T-helper 17 cell (primary cell): ENCODE measurements around the gene STARD13. TPM values are rescaled to one million over a fixed set of nuclear protein-coding genes. Genes with fewer than 3 reads are reported as not detected.
"Not testable (repeated sequence)": the region's sequence is repeated elsewhere in the genome, so short reads cannot be mapped to it uniquely, and the experiment has no call there.

ENCODE experiments used
- ATAC-seq: fragments of 150-1000 bp; cut with Tn5 transposase; 2 replicates; pipeline ENCODE4 v1.10.0; 2021; ENCODE audit warnings: mild to moderate bottlenecking, moderate library complexity
- DNase-seq, 3 donors: peaks; one replicate each; pipeline versions ENCODE4 v3.0.0 to v3.0.0-alpha.2; 2020 to 2021
- H3K9me3 ChIP-seq: one replicate; pipeline ENCODE4 v1.7.0; 2013; ENCODE audit warnings: low read length, mild to moderate bottlenecking; ENCODE audit not compliant: control insufficient read depth, poor library complexity, severe bottlenecking
- H3K27ac Mint-ChIP-seq: one replicate; pipeline ENCODE4 v1.8.0; 2022; ENCODE audit warnings: mild to moderate bottlenecking, moderate library complexity, mixed read lengths
- H3K27me3 Mint-ChIP-seq: one replicate; pipeline ENCODE4 v1.8.0; 2022; ENCODE audit warnings: mixed read lengths
- H3K36me3 Mint-ChIP-seq: one replicate; pipeline ENCODE4 v1.8.0; 2022; ENCODE audit warnings: low read depth, mixed read lengths
- H3K4me1 Mint-ChIP-seq: one replicate; pipeline ENCODE4 v1.8.0; 2022; ENCODE audit warnings: mild to moderate bottlenecking, mixed read lengths
- H3K4me3 Mint-ChIP-seq: one replicate; pipeline ENCODE4 v1.8.0; 2022; ENCODE audit warnings: mild to moderate bottlenecking, moderate library complexity, mixed read lengths
- total RNA-seq, 4 donors: library from RNA in 2 of 4; stranded (reverse) in 2 of 4; gene quantifications; one replicate each; pipeline ENCODE4 v1.2.3 and lab custom pipeline; 2022 to 2026

Gene STARD13
- total RNA-seq, 2 donors from 2014 or later, result not detected

- Mint-ChIP-seq H3K4me3 (no peak overlapping the region), H3K4me1 (no peaks in the 10 kb centered on the region), H3K27ac (no peak overlapping the region), H3K36me3 (peaks cover 2% of the 10 kb centered on the region), H3K27me3 (peaks cover 36% of the 10 kb centered on the region)
- H3K9me3 ChIP-seq, result no peaks in the 10 kb centered on the region
- DNase-seq, result no peak
- ATAC-seq, result no peak
Measured at GRCh38 chr13:33168321-33168960, 117.1 kb downstream of the STARD13 start.

DNA sequence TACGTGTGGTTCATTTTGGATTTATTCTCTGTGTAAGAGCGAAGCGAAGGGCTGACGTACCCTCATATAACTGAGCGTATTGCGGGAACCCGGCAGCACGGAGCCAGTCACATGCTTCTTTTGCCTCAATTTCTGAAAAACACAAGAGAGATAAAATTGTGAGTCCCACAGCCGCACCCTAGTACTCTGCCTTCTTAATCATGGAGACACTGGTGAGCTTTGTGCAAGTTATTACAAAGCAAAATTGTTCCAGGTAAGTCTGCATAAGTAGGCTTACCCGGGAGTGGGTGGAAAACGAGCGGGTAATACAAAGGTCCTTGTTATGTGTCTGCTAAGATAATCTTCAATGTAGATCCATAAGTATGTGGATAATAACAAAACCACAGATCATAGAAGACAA is 118.1 kb downstream of the STARD13 start:
- Mint-ChIP-seq H3K4me1 (no peaks in the 10 kb centered on the region), H3K4me3 (no peak overlapping the region), H3K36me3 (peaks cover 2% of the 10 kb centered on the region), H3K27me3 (peaks cover 36% of the 10 kb centered on the region), H3K27ac (no peak overlapping the region)
- DNase-seq (no peak), ATAC-seq (no peak)
- no peaks in the 10 kb centered on the region for H3K9me3 ChIP-seq

DNA sequence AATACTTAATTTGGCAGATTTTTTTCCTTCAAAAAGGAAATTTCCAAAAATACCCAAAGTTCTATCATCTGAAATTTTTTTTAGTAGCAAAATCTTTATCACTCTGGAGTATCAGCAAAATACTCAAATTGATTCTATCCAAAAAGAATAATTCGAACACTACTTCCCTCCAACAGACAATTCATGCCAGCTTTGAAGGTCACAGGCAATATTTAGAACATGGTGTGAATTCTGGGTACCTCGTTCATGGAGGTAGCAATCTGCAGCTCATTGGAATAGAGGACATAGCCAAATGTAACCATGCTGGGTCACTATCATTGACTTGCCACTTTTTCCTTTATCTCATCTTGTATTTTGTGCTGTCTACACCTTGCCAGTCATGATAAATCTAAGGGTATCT is 119.8 kb downstream of the STARD13 start:
- H3K9me3 ChIP-seq, result no peaks in the 10 kb centered on the region
- DNase-seq, result no peak
- no peak for ATAC-seq
- peaks cover 27% of the 10 kb centered on the region for H3K27me3 Mint-ChIP-seq
- H3K4me1 Mint-ChIP-seq, result no peaks in the 10 kb centered on the region
- no peak overlapping the region for H3K27ac Mint-ChIP-seq
- no peak overlapping the region for H3K4me3 Mint-ChIP-seq
- H3K36me3 Mint-ChIP-seq, result peaks cover 2% of the 10 kb centered on the region

DNA sequence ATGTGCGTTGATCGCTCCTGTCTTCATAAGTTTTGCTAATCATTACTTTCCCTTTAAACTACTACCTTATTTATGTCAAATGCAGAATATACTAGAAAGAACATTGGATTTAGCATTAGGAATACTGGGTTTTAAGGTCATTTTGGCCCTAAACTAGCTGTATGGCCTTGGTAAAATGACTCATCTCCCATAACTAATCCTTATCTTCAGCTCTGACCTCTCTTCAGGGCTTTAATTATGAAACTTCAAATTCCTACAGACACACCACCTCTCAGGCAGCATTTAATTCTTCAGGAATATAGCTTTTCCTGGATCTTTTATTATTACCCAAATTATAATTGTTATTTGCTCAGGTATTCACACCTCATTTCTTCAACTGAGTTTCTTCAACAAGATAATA is 121.2 kb downstream of the STARD13 start:
- ATAC-seq (no peak), DNase-seq (no peak)
- no peak overlapping the region for H3K27ac Mint-ChIP-seq
- H3K9me3 ChIP-seq, result no peaks in the 10 kb centered on the region
- H3K36me3 Mint-ChIP-seq, result no peaks in the 10 kb centered on the region
- peaks cover 16% of the 10 kb centered on the region for H3K27me3 Mint-ChIP-seq
- no peaks in the 10 kb centered on the region for H3K4me1 Mint-ChIP-seq
- no peak overlapping the region for H3K4me3 Mint-ChIP-seq

- H3K4me1 Mint-ChIP-seq, DNase-seq, ATAC-seq, H3K36me3 Mint-ChIP-seq, H3K4me3 Mint-ChIP-seq, H3K9me3 ChIP-seq, H3K27ac Mint-ChIP-seq: not testable (repeated sequence)
- H3K27me3 Mint-ChIP-seq, result peaks cover 11% of the 10 kb centered on the region
Measured at GRCh38 chr13:33162725-33163124, 122.8 kb downstream of the STARD13 start.

DNA sequence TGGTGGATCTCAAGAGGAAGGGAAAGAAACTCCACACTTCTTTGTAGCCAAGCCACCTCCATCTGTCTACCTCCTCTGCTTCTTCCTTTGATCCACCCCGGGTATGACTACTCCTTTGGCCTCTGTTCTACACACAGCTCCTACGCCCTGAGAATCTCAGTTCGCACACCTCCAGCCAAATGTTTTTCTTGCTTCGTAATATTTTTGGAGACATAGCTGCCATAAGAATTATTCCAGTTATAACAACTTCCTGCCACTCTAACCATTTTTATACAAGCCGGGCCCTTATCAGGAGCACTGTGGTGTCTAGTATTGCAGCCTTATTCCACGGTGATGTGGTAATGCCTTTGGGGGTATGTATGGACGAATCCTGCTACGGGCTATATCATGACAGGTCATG is 126.7 kb downstream of the STARD13 start:
- ATAC-seq, result no peak
- Mint-ChIP-seq H3K4me1 (no peaks in the 10 kb centered on the region), H3K4me3 (no peak overlapping the region)

DNA sequence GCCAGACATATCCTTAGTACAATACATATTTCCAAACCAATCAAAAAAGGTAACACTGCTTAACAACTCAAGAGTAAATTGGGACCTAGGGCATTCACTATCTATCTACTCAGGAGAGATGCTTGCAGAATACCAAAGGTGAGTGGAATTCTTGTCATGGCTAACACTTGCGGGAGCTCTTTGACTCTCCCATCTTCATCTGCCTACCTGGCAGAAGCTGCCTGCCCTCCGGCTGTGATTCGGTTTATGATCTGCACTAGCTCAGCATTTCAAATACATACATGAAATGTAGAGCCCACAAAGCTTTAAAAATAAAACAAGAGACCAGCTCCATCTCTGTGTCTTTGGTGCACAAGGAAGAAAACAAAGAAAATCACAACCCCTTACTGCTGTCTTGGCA is 127.3 kb downstream of the STARD13 start:
- no peak overlapping the region for H3K4me3 Mint-ChIP-seq
- ATAC-seq (no peak), DNase-seq (no peak)
- no peak overlapping the region for H3K27ac Mint-ChIP-seq
- no peaks in the 10 kb centered on the region for H3K27me3 Mint-ChIP-seq
- H3K36me3 Mint-ChIP-seq, result no peaks in the 10 kb centered on the region
- H3K9me3 ChIP-seq, result no peaks in the 10 kb centered on the region
- no peaks in the 10 kb centered on the region for H3K4me1 Mint-ChIP-seq

More for the DNA sequence above, 126.7 kb downstream of the STARD13 start:
- H3K9me3 ChIP-seq, result no peaks in the 10 kb centered on the region
- Mint-ChIP-seq H3K36me3 (no peaks in the 10 kb centered on the region), H3K27me3 (no peaks in the 10 kb centered on the region), H3K27ac (no peak overlapping the region)
- DNase-seq, result no peak

DNA sequence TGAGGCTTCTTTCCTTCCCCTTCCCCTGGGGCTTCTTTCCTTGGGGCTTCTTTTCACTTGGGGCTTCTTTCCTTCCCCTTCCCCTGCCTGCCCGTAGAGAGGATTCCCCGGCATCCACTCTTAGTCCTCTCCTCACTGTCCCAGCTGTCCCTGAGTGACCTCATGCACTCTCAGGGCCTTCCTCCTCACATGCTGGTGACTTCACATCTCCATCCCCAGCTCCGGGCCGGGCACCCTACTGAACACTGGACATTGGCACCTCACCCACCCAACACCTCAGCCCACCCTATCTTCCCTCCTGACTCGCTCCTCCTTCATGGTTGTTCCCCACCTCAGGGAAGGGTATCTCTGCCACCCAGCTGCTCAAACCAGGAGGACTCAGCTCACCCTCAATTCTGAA is 130.6 kb downstream of the STARD13 start:
- ATAC-seq (no peak), DNase-seq (no peak)
- Mint-ChIP-seq H3K27me3 (peaks cover 14% of the 10 kb centered on the region), H3K36me3 (no peaks in the 10 kb centered on the region), H3K27ac (no peak overlapping the region), H3K4me1 (no peaks in the 10 kb centered on the region), H3K4me3 (no peak overlapping the region)
- H3K9me3 ChIP-seq, result no peaks in the 10 kb centered on the region

DNA sequence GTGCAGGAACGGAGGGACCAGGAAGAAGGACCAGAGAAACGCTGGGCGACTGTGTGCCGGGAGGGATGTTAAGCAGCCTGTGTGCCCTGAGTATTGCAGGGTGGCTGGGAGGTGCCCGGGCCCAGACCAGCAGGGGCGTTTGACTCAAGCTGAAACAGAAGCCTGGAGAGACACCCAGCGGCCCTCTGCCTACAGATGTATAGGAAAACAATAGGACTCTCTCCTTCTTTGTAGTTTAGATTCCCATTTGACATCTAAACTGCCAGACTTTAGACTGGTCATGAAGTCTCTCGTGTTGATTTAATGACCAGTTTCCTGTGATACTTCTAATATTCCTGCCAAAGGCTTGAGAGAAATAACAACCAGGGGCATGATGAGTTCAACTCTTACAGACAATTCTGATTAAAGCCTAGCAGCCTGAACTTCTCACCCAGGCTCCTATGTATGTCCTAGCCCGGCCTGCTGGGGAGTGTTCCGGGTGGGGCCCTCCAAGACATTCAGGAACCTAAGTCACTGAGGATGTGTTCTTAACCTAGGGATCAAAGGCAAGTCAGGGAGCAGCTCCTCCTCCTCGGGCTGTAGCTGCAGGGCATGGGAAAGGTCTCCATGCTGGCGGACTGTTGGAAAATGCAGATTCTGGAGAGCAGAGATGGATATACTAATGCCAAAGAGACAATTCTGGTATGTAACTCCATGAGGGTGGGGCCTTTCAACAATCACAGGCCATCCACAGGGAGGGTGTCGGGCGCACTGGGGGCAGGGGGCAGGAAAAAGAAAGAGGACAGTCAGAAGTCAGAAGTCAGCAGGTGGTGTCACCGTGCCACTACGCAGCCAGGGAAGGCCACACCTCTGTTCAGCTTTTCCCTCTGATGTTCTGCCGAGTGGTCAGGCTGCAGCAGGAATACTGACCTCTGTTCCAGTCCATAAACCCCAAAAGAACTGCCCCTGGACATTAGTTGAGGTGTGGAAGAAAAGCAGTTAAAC is 131.8 kb downstream of the STARD13 start:
- no peak for ATAC-seq
- no peaks in the 10 kb centered on the region for H3K9me3 ChIP-seq
- Mint-ChIP-seq H3K27me3 (peaks cover 14% of the 10 kb centered on the region), H3K4me1 (no peaks in the 10 kb centered on the region), H3K27ac (no peak overlapping the region), H3K36me3 (no peaks in the 10 kb centered on the region), H3K4me3 (no peak overlapping the region)
- DNase-seq, result no peak

- H3K4me3 Mint-ChIP-seq, result no peak overlapping the region
- H3K27ac Mint-ChIP-seq, result no peak overlapping the region
Measured at GRCh38 chr13:33152389-33152788, 133.2 kb downstream of the STARD13 start.

GRCh38 chr13:33150662-33151061 is 134.9 kb downstream of the STARD13 start:
- no peak overlapping the region for H3K4me3 Mint-ChIP-seq
- ATAC-seq, result no peak
- no peaks in the 10 kb centered on the region for H3K36me3 Mint-ChIP-seq
- H3K27me3 Mint-ChIP-seq, result peaks cover 14% of the 10 kb centered on the region
- H3K4me1 Mint-ChIP-seq, result no peaks in the 10 kb centered on the region
- no peak for DNase-seq
- H3K27ac Mint-ChIP-seq, result no peak overlapping the region
- H3K9me3 ChIP-seq, result no peaks in the 10 kb centered on the region

More at GRCh38 chr13:33152389-33152788, 133.2 kb downstream of the STARD13 start:
- peaks cover 14% of the 10 kb centered on the region for H3K27me3 Mint-ChIP-seq
- DNase-seq (no peak), ATAC-seq (no peak)
- no peaks in the 10 kb centered on the region for H3K4me1 Mint-ChIP-seq
- no peaks in the 10 kb centered on the region for H3K36me3 Mint-ChIP-seq
- H3K9me3 ChIP-seq, result no peaks in the 10 kb centered on the region

- Mint-ChIP-seq H3K4me3 (no peak overlapping the region), H3K27ac (no peak overlapping the region), H3K36me3 (no peaks in the 10 kb centered on the region), H3K27me3 (peaks cover 14% of the 10 kb centered on the region), H3K4me1 (no peaks in the 10 kb centered on the region)
- no peak for ATAC-seq
- no peak for DNase-seq
- no peaks in the 10 kb centered on the region for H3K9me3 ChIP-seq
Measured at GRCh38 chr13:33150126-33150525, 135.4 kb downstream of the STARD13 start.

DNA sequence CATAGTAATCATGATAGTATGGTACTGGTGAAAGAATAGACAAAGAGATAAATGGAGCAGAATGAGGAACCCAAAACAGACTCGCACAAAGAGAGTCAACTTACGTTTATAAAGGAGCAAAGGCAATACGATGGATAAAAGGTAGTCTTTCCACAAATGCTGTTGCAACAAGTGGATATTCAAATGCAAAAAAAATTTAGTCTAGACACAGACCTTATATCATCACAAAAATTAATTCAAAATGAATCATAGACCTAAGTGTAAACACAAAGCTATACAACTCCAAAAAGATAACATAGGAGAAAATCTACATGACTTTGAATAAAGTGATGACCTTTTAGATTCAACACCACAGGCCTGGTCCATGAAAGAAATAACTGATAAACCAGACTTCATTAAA is 137.7 kb downstream of the STARD13 start:
- DNase-seq (no peak), ATAC-seq (no peak)
- no peaks in the 10 kb centered on the region for H3K36me3 Mint-ChIP-seq
- no peaks in the 10 kb centered on the region for H3K4me1 Mint-ChIP-seq
- no peak overlapping the region for H3K27ac Mint-ChIP-seq
- H3K27me3 Mint-ChIP-seq, result peaks cover 14% of the 10 kb centered on the region
- H3K4me3 Mint-ChIP-seq, result no peak overlapping the region
- no peaks in the 10 kb centered on the region for H3K9me3 ChIP-seq
